Testis (tissue), 2 donors: Measurements from ENCODE around the gene RASL10A.

Experiments used
- POLR2A ChIP-seq: fragments of 450-650 bp; IDR thresholded peaks from one replicate; pipeline ENCODE4 v1.6.1; 2017; ENCODE audit warnings: antibody characterized with exemption, mild to moderate bottlenecking, moderate library complexity
- TF ChIP-seq, protein P1 (sequence below), 3 experiments: fragments of 450-650 bp in 2 of 3; fragments of 200-600 bp in 1 of 3; sonication (generic) in 1 of 3; IDR thresholded peaks; one replicate each; pipeline ENCODE4 v1.5.1; 2016 to 2019; ENCODE audit warnings: antibody characterized with exemption in 3 of 3, mild to moderate bottlenecking in 2 of 3, moderate library complexity in 1 of 3

DNA sequence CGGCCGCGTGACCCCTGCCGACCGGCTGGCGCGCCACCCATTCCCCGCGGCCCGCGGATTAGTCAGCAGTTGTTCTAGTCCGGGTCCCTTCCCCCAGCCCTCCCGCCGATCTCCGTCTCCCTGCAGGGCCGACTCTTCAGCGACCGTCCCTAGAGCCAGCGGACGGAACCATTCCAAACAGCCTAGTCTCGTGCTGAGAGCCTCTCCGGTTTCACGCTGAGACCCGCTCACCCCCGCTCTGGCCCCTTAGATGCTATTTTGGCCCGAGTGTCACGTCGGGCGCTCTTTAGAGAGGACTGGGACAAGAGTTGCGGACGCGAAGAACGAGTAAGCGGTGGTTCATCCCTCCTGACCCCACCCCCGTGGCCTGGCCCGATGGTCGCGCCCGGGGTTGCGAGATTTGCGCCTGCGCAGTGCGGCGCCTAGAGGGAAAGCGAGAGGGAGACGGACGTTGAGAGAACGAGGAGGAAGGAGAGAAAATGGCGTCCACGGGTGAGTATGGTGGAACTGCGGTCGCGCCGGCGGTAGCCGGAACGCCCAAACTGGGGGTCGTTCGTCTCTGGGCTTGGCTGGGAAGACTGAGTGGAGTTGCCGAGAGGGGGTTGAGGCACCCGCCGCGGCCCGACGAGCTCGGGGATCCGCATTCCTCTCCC, 47.5 kb downstream of the RASL10A start, which contains the start of the genes EWSR1 and RHBDD3:
- TF ChIP-seq, protein P1, sequence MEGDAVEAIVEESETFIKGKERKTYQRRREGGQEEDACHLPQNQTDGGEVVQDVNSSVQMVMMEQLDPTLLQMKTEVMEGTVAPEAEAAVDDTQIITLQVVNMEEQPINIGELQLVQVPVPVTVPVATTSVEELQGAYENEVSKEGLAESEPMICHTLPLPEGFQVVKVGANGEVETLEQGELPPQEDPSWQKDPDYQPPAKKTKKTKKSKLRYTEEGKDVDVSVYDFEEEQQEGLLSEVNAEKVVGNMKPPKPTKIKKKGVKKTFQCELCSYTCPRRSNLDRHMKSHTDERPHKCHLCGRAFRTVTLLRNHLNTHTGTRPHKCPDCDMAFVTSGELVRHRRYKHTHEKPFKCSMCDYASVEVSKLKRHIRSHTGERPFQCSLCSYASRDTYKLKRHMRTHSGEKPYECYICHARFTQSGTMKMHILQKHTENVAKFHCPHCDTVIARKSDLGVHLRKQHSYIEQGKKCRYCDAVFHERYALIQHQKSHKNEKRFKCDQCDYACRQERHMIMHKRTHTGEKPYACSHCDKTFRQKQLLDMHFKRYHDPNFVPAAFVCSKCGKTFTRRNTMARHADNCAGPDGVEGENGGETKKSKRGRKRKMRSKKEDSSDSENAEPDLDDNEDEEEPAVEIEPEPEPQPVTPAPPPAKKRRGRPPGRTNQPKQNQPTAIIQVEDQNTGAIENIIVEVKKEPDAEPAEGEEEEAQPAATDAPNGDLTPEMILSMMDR (IDR thresholded peaks at IDR 0.05) = peak in 1 of 3 experiments; percentile 24
- TF ChIP-seq POLR2A = peak; percentile 67
